HepG2 (cell line): Measurements from ENCODE around the gene TTC32. TPM values are rescaled to one million over a fixed set of nuclear protein-coding genes. Genes with fewer than 3 reads are reported as not detected.

Source experiments
- AFF4 ChIP-seq: sonication (generic); formaldehyde crosslinking; IDR thresholded peaks from 2 replicates; pipeline ENCODE4 v1.4.0; 2020; ENCODE audit warnings: missing genetic modification reagents
- BHLHE40 ChIP-seq: IDR thresholded peaks from 2 replicates; pipeline ENCODE4 v1.6.1; 2011; ENCODE audit warnings: low read length, improper control_type of control experiment
- CAMTA2 ChIP-seq: sonication (generic); formaldehyde crosslinking; IDR thresholded peaks from 2 replicates; pipeline ENCODE4 v1.4.0; 2020; ENCODE audit warnings: mild to moderate bottlenecking, missing genetic modification reagents, borderline replicate concordance
- EP300 ChIP-seq, 3 experiments: sonication (generic) in 1 of 3; formaldehyde crosslinking in 1 of 3; IDR thresholded peaks; 2 replicates each; pipeline versions ENCODE4 v1.5.1 to v1.6.1; 2011 to 2020; ENCODE audit warnings: low read depth in 2 of 3, low read length in 2 of 3, borderline replicate concordance in 1 of 3, improper control_type of control experiment in 1 of 3, mild to moderate bottlenecking in 1 of 3, missing genetic modification reagents in 1 of 3, moderate library complexity in 1 of 3
- GMEB1 ChIP-seq: sonication (generic); formaldehyde crosslinking; IDR thresholded peaks from 2 replicates; pipeline ENCODE4 v1.5.1; 2020; ENCODE audit warnings: missing genetic modification reagents, mild to moderate bottlenecking, borderline replicate concordance
- MEIS1 ChIP-seq: sonication (generic); formaldehyde crosslinking; IDR thresholded peaks from 2 replicates; pipeline ENCODE4 v1.9.0; 2021; ENCODE audit warnings: mild to moderate bottlenecking, missing genetic modification reagents, moderate library complexity, borderline replicate concordance
- RNF2 ChIP-seq: fragments of 450-650 bp; conservative IDR thresholded peaks from 2 replicates; pipeline ENCODE4 v1.6.1; 2016; ENCODE audit warnings: low read depth
- RXRB ChIP-seq: IDR thresholded peaks from 2 replicates; pipeline ENCODE4 v1.6.1; 2016; ENCODE audit warnings: borderline replicate concordance, missing genetic modification reagents, missing compliant biosample characterization
- TSC22D2 ChIP-seq: sonication (generic); formaldehyde crosslinking; IDR thresholded peaks from 2 replicates; pipeline ENCODE4 v1.5.1; 2020; ENCODE audit warnings: missing genetic modification reagents, mild to moderate bottlenecking, borderline replicate concordance
- U2AF1 ChIP-seq: fragments of 200-400 bp; formaldehyde crosslinking; optimal IDR thresholded peaks from 2 replicates; pipeline ENCODE3; 2017; ENCODE audit warnings: mild to moderate bottlenecking, low read depth, low read length
- ZBTB2 ChIP-seq: sonication (generic); formaldehyde crosslinking; IDR thresholded peaks from 2 replicates; pipeline ENCODE4 v1.8.0; 2022; ENCODE audit warnings: low read depth, missing genetic modification reagents
- ZMYM3 ChIP-seq: sonication (generic); formaldehyde crosslinking; IDR thresholded peaks from 2 replicates; pipeline ENCODE4 v1.5.1; 2020; ENCODE audit warnings: mild to moderate bottlenecking, missing genetic modification reagents
- ZNF383 ChIP-seq: sonication (generic); formaldehyde crosslinking; IDR thresholded peaks from 2 replicates; pipeline ENCODE4 v1.4.0; 2020; ENCODE audit warnings: missing genetic modification reagents, mild to moderate bottlenecking, borderline replicate concordance
- ZNF543 ChIP-seq: sonication (generic); formaldehyde crosslinking; IDR thresholded peaks from 2 replicates; pipeline ENCODE4 v1.4.0; 2020; ENCODE audit warnings: mild to moderate bottlenecking, missing genetic modification reagents
- ZNF557 ChIP-seq: sonication (generic); formaldehyde crosslinking; IDR thresholded peaks from 2 replicates; pipeline ENCODE4 v1.4.0; 2020; ENCODE audit warnings: missing genetic modification reagents
- ZSCAN25 ChIP-seq: sonication (generic); formaldehyde crosslinking; IDR thresholded peaks from 2 replicates; pipeline ENCODE4 v1.8.0; 2022; ENCODE audit warnings: mild to moderate bottlenecking, missing genetic modification reagents
- polyA plus RNA-seq, 8 experiments: library from polyadenylated mRNA; depleted of rRNA in 3 of 8; stranded (reverse) in 7 of 8; unstranded in 1 of 8; fragments of >200 nt; fragmentation: Illumina TruSeq in 4 of 8; extraction: Trizol in 4 of 8; gene quantifications; 2 replicates each; pipeline versions ENCODE4 v1.2.1 to v1.2.3, GENCODE V29; 2011 to 2016; ENCODE audit warnings: low read depth in 4 of 8, missing spikeins in 1 of 8, mixed read lengths in 1 of 8; ENCODE audit not compliant: insufficient read depth in 1 of 8
- total RNA-seq, 5 experiments: library from RNA; depleted of rRNA; stranded (reverse); fragments of >200 nt; fragmentation: Illumina TruSeq; extraction: Trizol; gene quantifications; 2 replicates each; pipeline ENCODE4 v1.2.3, GENCODE V29; 2016; ENCODE audit warnings: low read depth in 1 of 5
- TF ChIP-seq, protein P1 (sequence below): sonication (generic); formaldehyde crosslinking; IDR thresholded peaks from 2 replicates; pipeline ENCODE4 v1.8.0; 2022; ENCODE audit warnings: missing genetic modification reagents, mild to moderate bottlenecking, inconsistent platforms, borderline replicate concordance

Gene TTC32
- total and polyA plus RNA-seq, 2 of the 13 experiments (the other 11 are each of a cell fraction or from before 2014, with no cell fraction given) = 21.6 to 38.3 TPM

DNA sequence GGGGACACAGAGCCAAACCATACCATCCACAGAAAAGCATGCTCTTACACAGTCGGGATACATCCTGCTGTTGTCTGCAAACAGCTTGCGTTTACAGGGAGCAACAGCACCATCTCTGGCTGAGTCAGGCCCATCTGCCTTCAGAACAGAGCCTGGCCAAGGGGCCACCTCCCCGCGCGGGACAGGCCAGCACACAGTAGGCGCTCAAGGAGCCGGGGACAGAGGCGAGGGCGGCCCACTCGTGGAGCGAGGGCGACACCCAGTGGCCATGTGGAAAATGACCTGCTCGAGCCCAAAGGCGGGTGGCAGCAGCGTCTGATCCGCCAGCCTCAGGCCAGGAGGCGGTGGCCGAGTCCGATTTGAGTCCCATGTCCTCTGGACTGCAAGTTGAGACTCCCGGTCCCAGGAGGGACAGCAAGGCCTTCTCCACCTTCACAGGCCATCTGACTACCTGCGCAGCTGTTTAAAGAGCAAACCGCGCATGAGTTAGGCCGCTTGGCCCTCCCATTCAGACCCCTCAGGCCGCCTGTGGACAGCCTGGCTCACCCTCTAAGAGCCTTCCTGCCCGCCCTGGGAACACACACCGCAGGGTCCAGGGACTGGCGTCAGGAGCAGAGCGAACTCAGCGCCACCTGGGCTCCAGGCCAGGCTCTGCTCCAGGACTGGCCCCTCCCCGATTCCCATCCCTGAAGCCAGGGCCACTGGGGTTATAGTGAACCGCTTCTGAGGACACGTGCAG is 38.3 kb downstream of the TTC32 start (continued):
- TF ChIP-seq MEIS1 (CRISPR knock-in tag) (peak; percentile 65; the same call in 1 of the 2 replicates), GMEB1 (CRISPR knock-in tag) (0 out of 2 replicates have a peak, but pooled peaks have one; percentile 20), ZSCAN25 (no peak), ZNF557 (CRISPR knock-in tag) (no peak), RXRB (CRISPR knock-in tag) (0 out of 2 replicates have a peak, but pooled peaks have one; percentile 51), ZNF543 (CRISPR knock-in tag) (0 out of 2 replicates have a peak, but pooled peaks have one; percentile 60), ZMYM3 (peak; percentile 57; the same call in 1 of the 2 replicates), RNF2 (peak; percentile 70; the same call in 1 of the 2 replicates), CAMTA2 (CRISPR knock-in tag) (no peak; the same call in 1 of the 2 replicates), EP300 (IDR thresholded peaks at IDR 0.05; ENCODE audit: low read depth in 2 of 2, low read length in 2 of 2) (no peak), EP300 (CRISPR knock-in tag; IDR thresholded peaks at IDR 0.05; ENCODE audit: borderline replicate concordance) (no peak), AFF4 (CRISPR knock-in tag) (no peak), U2AF1 (no peak), ZNF383 (CRISPR knock-in tag) (peak; percentile 75; the same call in 1 of the 2 replicates), TSC22D2 (0 out of 2 replicates have a peak, but pooled peaks have one; percentile 29), BHLHE40 (0 out of 2 replicates have a peak, but pooled peaks have one; percentile 18), ZBTB2 (CRISPR knock-in tag) (no peak)
- TF ChIP-seq, protein P1, sequence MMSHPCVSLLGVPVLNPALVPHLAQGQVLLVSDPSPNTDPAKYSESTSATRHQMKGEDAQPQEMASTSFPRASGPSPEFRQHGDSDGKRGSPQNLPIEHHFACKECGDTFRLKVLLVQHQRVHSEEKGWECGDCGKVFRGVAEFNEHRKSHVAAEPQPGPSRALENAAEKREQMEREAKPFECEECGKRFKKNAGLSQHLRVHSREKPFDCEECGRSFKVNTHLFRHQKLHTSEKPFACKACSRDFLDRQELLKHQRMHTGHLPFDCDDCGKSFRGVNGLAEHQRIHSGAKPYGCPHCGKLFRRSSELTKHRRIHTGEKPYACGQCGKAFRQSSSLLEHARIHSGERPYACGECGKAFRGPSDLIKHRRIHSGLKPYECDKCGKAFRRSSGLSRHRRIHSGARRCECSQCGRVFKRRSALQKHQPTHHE = peak; percentile 59; the same call in 1 of the 2 replicates
